Upper lobe of left lung (tissue), 6 donors: ENCODE measurements around the gene TSPAN5. TPM values are rescaled to one million over a fixed set of nuclear protein-coding genes. Genes with fewer than 3 reads are reported as not detected.

ENCODE experiments used
- ATAC-seq, 2 donors: fragments of 200-7000 bp; cut with Tn5 transposase; one replicate each; pipeline ENCODE4 v1.9.1; 2022; ENCODE audit warnings: mild to moderate bottlenecking in 2 of 2, moderate library complexity in 2 of 2; ENCODE audit not compliant: low FRiP score in 2 of 2
- DNase-seq, 2 donors: peaks; one replicate each; pipeline ENCODE4 v3.0.0-alpha.2; 2019 to 2020
- H3K27ac ChIP-seq, 4 donors: fragments of 200-600 bp; sonication (generic); one replicate each; pipeline ENCODE4 v1.5.1; 2016 to 2019
- H3K27me3 ChIP-seq, 4 donors: fragments of 200-600 bp; sonication (generic); one replicate each; pipeline ENCODE4 v1.5.1; 2017 to 2019
- H3K36me3 ChIP-seq, 4 donors: fragments of 200-600 bp; sonication (generic); one replicate each; pipeline ENCODE4 v1.5.1; 2016 to 2019
- H3K4me1 ChIP-seq, 4 donors: fragments of 200-600 bp; sonication (generic); one replicate each; pipeline ENCODE4 v1.5.1; 2018 to 2019
- H3K4me3 ChIP-seq, 4 donors: fragments of 200-600 bp; sonication (generic); one replicate each; pipeline ENCODE4 v1.5.1; 2017 to 2019; ENCODE audit warnings: mild to moderate bottlenecking in 2 of 4, moderate library complexity in 1 of 4
- H3K9me3 ChIP-seq, 4 donors: fragments of 200-600 bp; sonication (generic); one replicate each; pipeline ENCODE4 v1.5.1; 2018 to 2019
- CTCF ChIP-seq, 6 experiments: fragments of 450-650 bp in 4 of 6; fragments of 200-600 bp in 2 of 6; sonication (generic) in 2 of 6; IDR thresholded peaks; one replicate each; pipeline ENCODE4 v1.5.1; 2016 to 2019; ENCODE audit warnings: antibody characterized with exemption in 6 of 6
- EP300 ChIP-seq, 4 donors: sonication (generic); formaldehyde crosslinking; IDR thresholded peaks; one replicate each; pipeline ENCODE4 v1.5.1; 2017; ENCODE audit warnings: antibody characterized with exemption in 4 of 4, control low read depth in 2 of 4
- POLR2A ChIP-seq, 4 donors: fragments of 450-650 bp; IDR thresholded peaks; one replicate each; pipeline ENCODE4 v1.5.1; 2016 to 2017; ENCODE audit warnings: antibody characterized with exemption in 4 of 4, mild to moderate bottlenecking in 2 of 4
- POLR2AphosphoS5 ChIP-seq, 2 donors: sonication (generic); formaldehyde crosslinking; IDR thresholded peaks; one replicate each; pipeline ENCODE4 v1.5.1; 2017; ENCODE audit warnings: antibody characterized with exemption in 2 of 2
- WGBS, 2 donors: methylation state at CpG; one replicate each; pipeline ENCODE4 v1.1.5; 2017 to 2018; 5-methylcytosine and 5-hydroxymethylcytosine counted together
- total RNA-seq, 6 donors: library from RNA; depleted of rRNA in 4 of 6; stranded (reverse); fragments of >200 nt in 4 of 6; gene quantifications; one replicate each; pipeline versions ENCODE4 v1.1.0 to v1.2.1, GENCODE V29; 2016 to 2021
- donor health status: DM: no; HTN: no; CAD: no; lungs with moderate emphysema.
- donor health status: DM: no; HTN: yes; CAD: no; lungs with severe emphysema.

TSPAN5 gene
- total RNA-seq, 6 donors from 2014 or later = 3.1 to 12.5 (median 7.2) TPM

GRCh38 chr4:98514741-98515469 lies 143.5 kb downstream of the TSPAN5 start:
- Histone ChIP-seq H3K27ac (no peak overlapping the region), H3K4me1 (peaks cover 0 to 12% (median 0%) of the 10 kb centered on the region in 4 donors), H3K27me3 (no peaks in the 10 kb centered on the region), H3K4me3 (no peak overlapping the region), H3K9me3 (no peaks in the 10 kb centered on the region), H3K36me3 (no peaks in the 10 kb centered on the region)
- DNase-seq = no peak
- 69 to 73% methylated on average over 4 of the region's 4 CpGs for WGBS, 2 donors
- TF ChIP-seq POLR2A (IDR thresholded peaks at IDR 0.05) (no peak), CTCF (IDR thresholded peaks at IDR 0.05) (no peak), POLR2AphosphoS5 (IDR thresholded peaks at IDR 0.05) (no peak), EP300 (IDR thresholded peaks at IDR 0.05) (no peak)
- no peak for ATAC-seq

GRCh38 chr4:98512918-98513317 lies 145.5 kb downstream of the TSPAN5 start:
- no peak overlapping the region for H3K27ac ChIP-seq
- ATAC-seq (no peak), DNase-seq (no peak)
- H3K27me3 ChIP-seq = no peaks in the 10 kb centered on the region
- TF ChIP-seq POLR2AphosphoS5 (IDR thresholded peaks at IDR 0.05) (no peak), CTCF (IDR thresholded peaks at IDR 0.05) (no peak), EP300 (IDR thresholded peaks at IDR 0.05) (no peak), POLR2A (IDR thresholded peaks at IDR 0.05) (no peak)
- H3K4me3 ChIP-seq = no peak overlapping the region
- no peaks in the 10 kb centered on the region for H3K9me3 ChIP-seq
- no peaks in the 10 kb centered on the region for H3K36me3 ChIP-seq
- H3K4me1 ChIP-seq = peaks cover 0 to 12% (median 0%) of the 10 kb centered on the region in 4 donors
- 88 to 89% methylated on average over 3 of the region's 3 CpGs for WGBS, 2 donors

GRCh38 chr4:98510757-98511517 lies 147.5 kb downstream of the TSPAN5 start:
- no peak for DNase-seq
- WGBS, 2 donors = 61 to 62% methylated on average over 6 of the region's 6 CpGs
- H3K4me1 ChIP-seq = peaks cover 0 to 11% (median 0%) of the 10 kb centered on the region in 4 donors
- H3K36me3 ChIP-seq = no peaks in the 10 kb centered on the region
- no peaks in the 10 kb centered on the region for H3K27me3 ChIP-seq
- no peak for ATAC-seq
- TF ChIP-seq CTCF (IDR thresholded peaks at IDR 0.05) (no peak), EP300 (IDR thresholded peaks at IDR 0.05) (no peak), POLR2A (IDR thresholded peaks at IDR 0.05) (no peak), POLR2AphosphoS5 (IDR thresholded peaks at IDR 0.05) (no peak)
- H3K4me3 ChIP-seq = no peak overlapping the region
- no peak overlapping the region for H3K27ac ChIP-seq
- no peaks in the 10 kb centered on the region for H3K9me3 ChIP-seq

DNA sequence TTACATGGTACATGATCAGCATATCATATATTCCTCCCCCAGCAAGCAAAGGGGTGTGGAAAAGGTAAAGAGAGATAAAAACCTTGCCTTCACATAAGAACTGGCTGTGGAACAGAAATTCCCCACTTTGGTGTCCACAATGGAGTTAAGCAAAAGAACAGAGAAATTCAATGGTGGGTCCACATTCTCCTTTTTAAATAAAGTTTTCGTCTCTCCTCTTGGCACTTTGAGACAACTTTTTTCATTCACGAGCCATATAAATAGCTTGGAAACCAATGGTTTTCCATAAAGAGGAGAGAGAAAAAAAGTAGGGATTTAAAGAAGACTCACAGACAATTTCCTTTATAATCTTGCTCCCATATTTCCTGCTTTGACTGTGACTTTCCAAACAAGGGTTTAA lies 148.1 kb downstream of the TSPAN5 start:
- no peaks in the 10 kb centered on the region for H3K36me3 ChIP-seq
- DNase-seq (no peak), ATAC-seq (no peak)
- peaks cover 0 to 5% (median 0%) of the 10 kb centered on the region in 4 donors for H3K4me1 ChIP-seq
- no peak overlapping the region for H3K4me3 ChIP-seq
- no peak for TF ChIP-seq EP300 (IDR thresholded peaks at IDR 0.05)
- no peak for TF ChIP-seq POLR2A (IDR thresholded peaks at IDR 0.05)
- TF ChIP-seq CTCF (IDR thresholded peaks at IDR 0.05) = no peak
- no peak for TF ChIP-seq POLR2AphosphoS5 (IDR thresholded peaks at IDR 0.05)
- H3K27ac ChIP-seq = no peak overlapping the region
- no peaks in the 10 kb centered on the region for H3K27me3 ChIP-seq
- H3K9me3 ChIP-seq = no peaks in the 10 kb centered on the region
- WGBS, 2 donors = 85 to 89% methylated on average over 2 of the region's 2 CpGs
